IPS DF 6.9 (cell line): ENCODE data around the gene ITPR1.

ENCODE experiments used
- DNase-seq: peaks from one replicate; pipeline ENCODE4 v3.0.0-alpha.2; 2013; ENCODE audit warnings: low read depth, low spot score
- H3K27ac ChIP-seq: one replicate; pipeline ENCODE4 v1.5.1; 2013; ENCODE audit warnings: low read length, control low read depth
- H3K27me3 ChIP-seq: 2 replicates; pipeline ENCODE4 v1.6.1; 2013; ENCODE audit warnings: mild to moderate bottlenecking, low read length; ENCODE audit not compliant: control insufficient read depth, insufficient read depth
- H3K36me3 ChIP-seq: 2 replicates; pipeline ENCODE4 v1.6.1; 2013; ENCODE audit warnings: low read length; ENCODE audit not compliant: control insufficient read depth, insufficient read depth
- H3K4me1 ChIP-seq: 2 replicates; pipeline ENCODE4 v1.6.1; 2013; ENCODE audit warnings: low read length; ENCODE audit not compliant: control insufficient read depth, insufficient read depth
- H3K4me3 ChIP-seq: 2 replicates; pipeline ENCODE4 v1.5.1; 2013; ENCODE audit warnings: mild to moderate bottlenecking, low read length
- H3K9me3 ChIP-seq: 2 replicates; pipeline ENCODE4 v1.6.1; 2013; ENCODE audit warnings: low read length, inconsistent platforms; ENCODE audit not compliant: control insufficient read depth, insufficient read depth
- WGBS: extraction: QIAGEN DNeasy Blood & Tissue Kit; methylation state at CpG from one replicate; pipeline ENCODE4 v1.1.7; 2013; ENCODE audit warnings: mixed read lengths, missing lambda C conversion rate; ENCODE audit not compliant: insufficient read length, insufficient coverage; 5-methylcytosine and 5-hydroxymethylcytosine counted together

ITPR1 gene

DNA sequence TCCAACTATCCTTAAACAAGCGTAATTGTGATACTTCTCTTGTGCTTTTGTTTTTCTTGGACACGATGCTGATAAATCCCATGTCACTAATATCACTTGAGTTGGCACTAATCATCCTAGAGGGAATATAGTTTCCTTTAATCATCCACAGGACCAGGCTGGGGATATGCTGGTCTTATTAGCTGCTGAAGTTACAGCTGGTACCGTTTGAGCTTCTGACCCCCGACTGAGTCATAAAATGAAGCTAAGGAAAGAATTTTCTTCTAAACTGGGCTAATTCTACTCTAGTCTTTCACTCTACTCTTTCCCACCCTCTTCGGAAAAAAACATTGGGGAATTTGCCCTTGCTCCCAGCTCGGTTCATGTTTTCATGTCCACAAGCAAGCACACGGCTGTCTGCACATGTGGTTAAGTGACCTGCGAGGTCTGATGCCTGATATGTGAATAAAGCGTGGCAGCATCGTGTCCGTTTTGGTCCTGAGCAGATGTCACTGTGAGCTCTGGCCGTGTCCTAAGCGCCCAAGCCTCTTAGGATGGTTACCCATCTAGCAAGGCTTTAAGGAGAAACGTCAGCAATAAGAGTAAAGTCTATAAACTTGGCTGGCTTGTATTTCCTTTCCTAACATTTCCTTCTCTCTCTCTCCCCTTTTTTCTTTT, 223.7 kb downstream of the ITPR1 start:
- no peak overlapping the region for H3K4me3 ChIP-seq
- H3K27me3 ChIP-seq: no peaks in the 10 kb centered on the region
- no peaks in the 10 kb centered on the region for H3K36me3 ChIP-seq
- H3K4me1 ChIP-seq: peaks cover 3% of the 10 kb centered on the region
- no peak overlapping the region for H3K27ac ChIP-seq
- DNase-seq: no peak
- H3K9me3 ChIP-seq: no peaks in the 10 kb centered on the region
- WGBS: no CpG with 5 or more reads among the region's 14 CpGs

DNA sequence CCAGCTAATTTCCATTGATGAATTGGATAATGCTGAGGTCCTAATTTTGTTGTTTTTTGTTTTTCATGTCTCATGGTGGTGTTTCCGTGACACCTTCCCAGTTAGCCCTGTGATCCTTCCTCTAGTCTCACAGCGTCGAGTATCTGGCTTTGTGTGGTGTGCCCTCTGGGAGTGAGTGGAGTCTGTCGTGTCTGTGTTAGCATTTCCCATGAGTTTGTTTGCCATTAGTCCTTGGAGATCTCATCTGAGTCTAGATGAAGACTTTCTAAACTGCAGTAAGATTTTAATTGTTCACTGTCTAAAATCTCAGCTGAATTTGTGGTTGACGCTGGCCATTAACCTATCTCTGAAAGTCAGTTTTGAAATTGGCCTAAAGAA, 224.2 kb downstream of the ITPR1 start:
- no peak for DNase-seq
- no CpG with 5 or more reads among the region's 5 CpGs for WGBS
- Histone ChIP-seq H3K4me3 (no peak overlapping the region), H3K27me3 (no peaks in the 10 kb centered on the region), H3K27ac (no peak overlapping the region), H3K36me3 (no peaks in the 10 kb centered on the region), H3K9me3 (no peaks in the 10 kb centered on the region), H3K4me1 (peaks cover 3% of the 10 kb centered on the region)

DNA sequence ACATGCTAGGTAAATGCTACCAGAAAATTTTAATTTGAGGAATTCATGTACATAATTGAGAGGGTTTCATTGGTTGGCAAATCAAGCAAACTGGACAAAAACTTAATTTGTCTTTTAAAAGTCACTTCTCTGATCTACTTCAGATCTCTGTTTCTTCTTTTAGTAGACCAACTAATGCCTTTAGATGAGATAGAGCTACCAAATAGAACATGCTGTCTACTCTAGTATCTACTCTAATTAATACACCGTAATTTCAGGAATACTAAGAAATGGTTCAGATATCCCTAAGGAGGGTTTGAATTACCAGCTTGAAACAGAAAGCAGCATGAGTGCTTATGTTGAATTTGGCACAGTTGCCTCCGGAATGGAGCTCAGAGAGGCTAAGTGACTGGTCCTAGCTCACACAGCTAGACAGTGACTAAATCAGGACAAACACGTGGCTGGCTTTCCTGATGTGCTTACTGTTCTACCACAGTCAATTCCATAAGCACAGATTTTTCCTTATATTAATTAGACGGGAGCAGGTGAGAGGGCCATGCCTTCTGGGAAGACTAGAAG, 225.1 kb downstream of the ITPR1 start:
- WGBS: no CpG with 5 or more reads among the region's 4 CpGs
- no peak for DNase-seq
- no peak overlapping the region for H3K4me3 ChIP-seq
- H3K27ac ChIP-seq: no peak overlapping the region
- no peaks in the 10 kb centered on the region for H3K36me3 ChIP-seq
- no peaks in the 10 kb centered on the region for H3K9me3 ChIP-seq
- H3K4me1 ChIP-seq: peaks cover 3% of the 10 kb centered on the region
- H3K27me3 ChIP-seq: no peaks in the 10 kb centered on the region

DNA sequence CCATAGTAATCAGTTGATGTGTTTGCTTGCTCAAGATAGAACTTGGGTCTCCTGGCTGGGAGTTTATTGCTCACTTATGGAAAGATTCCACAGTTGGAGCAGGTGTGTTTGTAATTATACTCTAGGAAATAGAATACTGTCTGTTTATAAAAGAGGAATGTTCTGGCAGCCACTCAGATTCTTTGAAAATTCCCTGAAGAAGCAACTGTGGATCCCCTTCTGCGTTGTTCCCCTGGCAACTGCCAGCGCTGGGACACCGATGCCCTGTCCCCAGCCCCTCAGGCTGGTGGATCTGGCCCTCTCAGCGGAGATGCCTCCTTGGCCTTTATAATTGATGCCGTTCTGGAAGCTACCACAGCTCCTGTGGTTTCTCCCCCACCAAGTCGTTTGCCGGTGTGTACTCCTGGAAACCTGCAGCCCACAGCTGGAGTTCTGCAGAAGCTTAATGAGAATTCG, 225.9 kb downstream of the ITPR1 start:
- Histone ChIP-seq H3K4me3 (no peak overlapping the region), H3K9me3 (no peaks in the 10 kb centered on the region), H3K36me3 (no peaks in the 10 kb centered on the region), H3K27ac (no peak overlapping the region), H3K27me3 (no peaks in the 10 kb centered on the region), H3K4me1 (peaks cover 3% of the 10 kb centered on the region)
- no peak for DNase-seq
- WGBS: no CpG with 5 or more reads among the region's 8 CpGs

DNA sequence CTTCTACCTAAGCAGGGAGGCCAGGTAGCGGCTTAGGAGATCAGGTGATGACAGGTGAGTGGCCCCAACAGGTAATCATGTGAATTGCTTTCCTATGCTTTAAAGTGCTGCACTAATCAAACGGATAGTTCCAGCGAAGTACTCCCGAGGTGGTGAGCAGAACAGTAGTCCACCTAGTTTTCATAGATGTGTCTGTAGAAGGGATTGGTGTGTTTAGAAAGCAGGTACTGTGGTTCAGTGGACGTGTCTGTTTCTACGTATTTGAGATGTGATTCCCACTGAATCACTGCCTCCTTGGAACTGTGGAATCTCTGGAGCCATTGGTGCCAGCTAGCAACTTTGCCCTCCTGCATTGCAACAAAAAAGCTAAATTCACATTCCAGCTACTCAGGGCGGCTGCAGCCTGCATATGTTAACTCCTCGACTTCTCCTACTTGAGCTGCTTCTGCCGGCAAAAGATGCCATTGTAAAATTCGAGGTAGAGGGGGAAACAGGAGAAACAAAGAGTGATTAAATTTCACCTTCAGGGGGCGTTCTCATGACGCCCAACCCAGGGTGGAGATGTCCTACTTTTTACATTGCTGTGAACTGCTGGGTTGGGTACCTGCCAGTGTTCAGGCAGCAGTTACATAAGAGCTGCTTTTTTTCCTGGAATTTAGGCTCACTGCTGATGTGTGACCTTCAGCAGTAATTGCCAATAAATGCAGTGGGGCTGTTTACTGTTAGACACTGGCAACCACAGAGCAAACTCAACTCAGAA, 227.3 kb downstream of the ITPR1 start:
- 0 out of 2 replicates have a peak, but pooled peaks cover 2% of the 10 kb centered on the region for H3K36me3 ChIP-seq
- WGBS: no CpG with 5 or more reads among the region's 12 CpGs
- H3K27me3 ChIP-seq: no peaks in the 10 kb centered on the region
- H3K9me3 ChIP-seq: no peaks in the 10 kb centered on the region
- DNase-seq: no peak
- no peak overlapping the region for H3K27ac ChIP-seq
- no peak overlapping the region for H3K4me3 ChIP-seq
- H3K4me1 ChIP-seq: peaks cover 3% of the 10 kb centered on the region

DNA sequence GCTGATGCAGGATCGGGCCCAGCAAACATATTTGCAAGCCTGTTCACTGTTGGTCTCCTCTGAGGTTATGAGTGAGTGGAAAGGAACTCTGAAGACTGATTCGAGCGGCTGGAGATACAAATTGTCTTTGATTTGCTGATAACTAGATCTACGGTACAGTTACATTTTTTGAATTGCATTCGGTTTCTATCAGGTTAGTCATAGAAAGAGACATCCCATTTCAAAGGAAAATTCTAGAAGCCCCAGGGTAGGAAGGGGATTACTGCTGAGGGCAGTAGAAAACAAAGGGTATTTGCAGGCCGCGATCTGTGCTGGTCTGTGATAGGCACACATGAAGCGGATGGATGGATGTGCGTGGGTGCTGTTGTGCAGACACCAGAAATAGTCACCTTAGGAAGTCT, 228.4 kb downstream of the ITPR1 start:
- WGBS: no CpG with 5 or more reads among the region's 9 CpGs
- H3K4me3 ChIP-seq: no peak overlapping the region
- no peaks in the 10 kb centered on the region for H3K27me3 ChIP-seq
- peaks cover 3% of the 10 kb centered on the region for H3K4me1 ChIP-seq
- H3K9me3 ChIP-seq: no peaks in the 10 kb centered on the region
- 0 out of 2 replicates have a peak, but pooled peaks cover 2% of the 10 kb centered on the region for H3K36me3 ChIP-seq
- no peak for DNase-seq
- H3K27ac ChIP-seq: no peak overlapping the region

DNA sequence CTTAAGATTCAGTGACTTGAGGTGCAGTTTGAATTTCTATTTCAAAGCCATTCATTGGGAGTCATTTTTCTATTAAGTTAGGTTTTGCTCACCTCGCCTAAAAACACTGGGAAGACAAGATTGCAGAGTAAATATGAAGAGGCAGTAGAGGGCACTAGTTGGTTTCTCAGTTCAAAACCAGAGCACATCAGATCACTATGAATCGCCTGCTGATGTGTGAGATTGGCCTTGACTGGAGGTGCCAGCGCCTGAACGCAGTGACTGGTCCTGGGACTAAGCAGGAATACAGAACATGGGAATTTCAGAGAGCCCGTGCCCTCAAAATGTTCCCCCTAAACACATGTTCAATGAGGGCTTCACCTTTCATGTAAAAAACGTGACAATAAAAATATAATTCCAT, 229.0 kb downstream of the ITPR1 start:
- H3K4me3 ChIP-seq: no peak overlapping the region
- no peak overlapping the region for H3K27ac ChIP-seq
- no peaks in the 10 kb centered on the region for H3K9me3 ChIP-seq
- DNase-seq: no peak
- H3K4me1 ChIP-seq: peaks cover 3% of the 10 kb centered on the region
- H3K36me3 ChIP-seq: 0 out of 2 replicates have a peak, but pooled peaks cover 2% of the 10 kb centered on the region
- WGBS: no CpG with 5 or more reads among the region's 6 CpGs
- no peaks in the 10 kb centered on the region for H3K27me3 ChIP-seq

DNA sequence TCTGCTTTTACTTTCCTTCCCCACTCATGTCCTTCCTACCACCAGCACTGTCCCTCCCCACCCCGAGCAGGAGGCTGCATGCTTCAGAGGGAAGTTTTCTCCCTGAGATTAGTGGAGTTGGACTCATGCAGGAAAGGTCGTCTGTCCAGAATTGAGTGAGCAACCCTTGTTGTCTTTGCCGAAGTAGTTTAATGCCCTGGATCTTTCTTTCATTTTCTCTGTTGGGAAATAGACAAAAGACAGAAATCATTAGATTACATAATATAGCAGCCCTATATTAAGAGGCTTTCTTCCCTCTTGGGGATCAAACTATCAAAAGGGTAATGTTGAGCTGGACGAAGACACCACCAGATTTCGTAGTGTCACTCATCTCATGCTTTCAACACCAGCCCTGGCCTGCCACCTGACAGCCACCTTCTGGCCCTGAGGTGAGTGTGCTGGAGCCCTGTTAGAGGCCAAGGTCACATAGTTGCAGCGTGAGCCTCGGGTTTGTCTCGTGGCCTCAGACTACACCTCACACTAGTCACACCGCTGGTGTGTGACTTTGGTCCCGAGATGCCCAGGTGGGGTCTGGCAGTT, 231.0 kb downstream of the ITPR1 start:
- no peak overlapping the region for H3K4me3 ChIP-seq

DNA sequence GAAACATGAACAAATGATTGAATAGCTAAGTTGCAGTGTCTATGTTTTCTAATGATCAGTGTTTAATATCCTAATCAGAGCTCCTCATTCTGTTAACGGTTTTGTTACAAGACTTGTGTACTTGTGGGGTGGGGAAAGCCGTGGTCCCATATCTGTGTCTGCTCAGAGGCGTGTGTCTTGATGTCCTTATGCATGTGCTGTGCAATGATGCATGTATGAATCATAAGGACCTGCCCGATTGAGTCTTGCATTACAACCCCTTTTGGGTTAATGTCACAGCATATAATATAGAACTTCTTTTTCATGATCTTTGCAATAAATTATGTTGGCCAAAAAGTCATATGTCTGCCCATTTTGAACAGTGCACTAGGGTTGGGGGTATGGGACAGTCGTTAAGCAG, 233.4 kb downstream of the ITPR1 start:
- Histone ChIP-seq H3K27me3 (no peaks in the 10 kb centered on the region), H3K36me3 (0 out of 2 replicates have a peak, but pooled peaks cover 2% of the 10 kb centered on the region), H3K4me1 (peaks cover 2% of the 10 kb centered on the region; the same call in 1 of the 2 replicates), H3K4me3 (no peak overlapping the region), H3K9me3 (no peaks in the 10 kb centered on the region), H3K27ac (no peak overlapping the region)
- WGBS: no CpG with 5 or more reads among the region's 5 CpGs
- DNase-seq: no peak

More for the DNA sequence above, 231.0 kb downstream of the ITPR1 start:
- peaks cover 3% of the 10 kb centered on the region for H3K4me1 ChIP-seq
- H3K36me3 ChIP-seq: 0 out of 2 replicates have a peak, but pooled peaks cover 2% of the 10 kb centered on the region
- H3K9me3 ChIP-seq: no peaks in the 10 kb centered on the region
- no peak for DNase-seq
- no peaks in the 10 kb centered on the region for H3K27me3 ChIP-seq
- no peak overlapping the region for H3K27ac ChIP-seq
- WGBS: no CpG with 5 or more reads among the region's 10 CpGs
